GM12865 (cell line): Measurements from ENCODE around the gene MYO10.

Experiments
- DNase-seq: peaks from one replicate; pipeline ENCODE4 v3.0.0; 2010; ENCODE audit warnings: low read depth
- H3K4me3 ChIP-seq: 2 replicates; pipeline ENCODE4 v1.5.1; 2011; ENCODE audit warnings: mild to moderate bottlenecking, low read depth, low read length, control low read depth
- TF ChIP-seq, protein P1 (sequence below): IDR thresholded peaks from 2 replicates; pipeline ENCODE4 v1.5.1; 2011; ENCODE audit warnings: low read length, control low read depth, low read depth, inconsistent platforms; ENCODE audit not compliant: insufficient read depth; ENCODE audit errors: missing control alignments

MYO10 gene

DNA sequence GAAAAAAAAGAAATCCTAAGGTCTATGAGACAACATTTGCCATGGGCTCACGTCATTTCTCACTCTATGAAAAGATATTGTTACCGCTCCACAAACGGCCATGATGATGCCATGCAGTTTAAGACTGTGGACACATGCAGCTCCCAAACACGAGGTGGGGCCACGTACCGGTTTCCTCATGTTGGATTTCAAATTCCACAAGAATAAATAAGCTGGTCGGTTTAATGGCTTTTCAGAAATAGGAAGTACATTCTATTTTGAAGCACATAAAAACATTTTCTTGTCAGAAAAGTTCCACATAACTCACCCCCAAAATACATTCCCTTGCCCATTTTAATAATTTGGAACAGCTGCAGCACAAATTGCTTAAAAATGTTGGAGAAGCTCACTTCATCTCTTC, 130.6 kb downstream of the MYO10 start:
- TF ChIP-seq, protein P1, sequence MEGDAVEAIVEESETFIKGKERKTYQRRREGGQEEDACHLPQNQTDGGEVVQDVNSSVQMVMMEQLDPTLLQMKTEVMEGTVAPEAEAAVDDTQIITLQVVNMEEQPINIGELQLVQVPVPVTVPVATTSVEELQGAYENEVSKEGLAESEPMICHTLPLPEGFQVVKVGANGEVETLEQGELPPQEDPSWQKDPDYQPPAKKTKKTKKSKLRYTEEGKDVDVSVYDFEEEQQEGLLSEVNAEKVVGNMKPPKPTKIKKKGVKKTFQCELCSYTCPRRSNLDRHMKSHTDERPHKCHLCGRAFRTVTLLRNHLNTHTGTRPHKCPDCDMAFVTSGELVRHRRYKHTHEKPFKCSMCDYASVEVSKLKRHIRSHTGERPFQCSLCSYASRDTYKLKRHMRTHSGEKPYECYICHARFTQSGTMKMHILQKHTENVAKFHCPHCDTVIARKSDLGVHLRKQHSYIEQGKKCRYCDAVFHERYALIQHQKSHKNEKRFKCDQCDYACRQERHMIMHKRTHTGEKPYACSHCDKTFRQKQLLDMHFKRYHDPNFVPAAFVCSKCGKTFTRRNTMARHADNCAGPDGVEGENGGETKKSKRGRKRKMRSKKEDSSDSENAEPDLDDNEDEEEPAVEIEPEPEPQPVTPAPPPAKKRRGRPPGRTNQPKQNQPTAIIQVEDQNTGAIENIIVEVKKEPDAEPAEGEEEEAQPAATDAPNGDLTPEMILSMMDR = no peak
- DNase-seq = no peak

DNA sequence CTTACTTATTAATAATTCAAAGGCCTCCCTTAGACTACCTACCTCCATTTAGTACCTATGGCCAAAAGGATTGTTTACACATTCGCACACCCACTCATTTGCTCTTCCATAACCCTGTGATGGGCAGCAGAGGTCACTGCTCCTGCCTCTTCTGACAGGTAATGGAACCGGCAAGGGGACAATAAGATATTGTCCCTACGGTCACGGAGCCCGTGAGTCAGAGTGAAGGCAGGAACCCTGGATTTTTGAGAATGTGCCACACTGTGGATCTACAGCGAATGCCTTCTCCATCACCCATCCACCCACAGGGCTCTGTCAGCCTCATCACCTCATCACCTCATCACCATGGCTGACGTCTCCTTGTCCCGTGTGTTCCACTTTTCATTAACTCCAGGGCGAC, 132.3 kb downstream of the MYO10 start:
- H3K4me3 ChIP-seq = no peak overlapping the region
- DNase-seq = no peak
- TF ChIP-seq, protein P1 = no peak

More for the DNA sequence above, 130.6 kb downstream of the MYO10 start:
- H3K4me3 ChIP-seq = no peak overlapping the region

DNA sequence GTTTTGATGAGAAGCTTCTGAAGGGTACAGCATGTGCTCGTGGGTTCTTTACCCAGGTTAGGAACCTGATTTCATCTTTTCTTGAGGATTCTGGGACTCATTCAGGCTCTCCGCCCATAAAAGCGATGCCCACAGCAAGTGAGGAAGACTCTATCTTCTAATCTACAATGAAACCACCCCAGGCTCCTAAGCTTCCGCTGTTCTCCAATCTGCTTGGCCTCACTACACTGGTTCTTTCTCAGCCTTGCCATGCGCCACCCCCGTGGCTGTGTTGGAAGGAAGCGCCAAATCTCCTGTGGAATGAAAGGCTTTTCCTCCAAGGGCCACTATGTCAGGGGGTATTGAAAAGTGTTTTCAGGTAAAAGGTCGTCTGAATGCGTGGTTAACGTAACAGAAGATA, 135.6 kb downstream of the MYO10 start:
- no peak overlapping the region for H3K4me3 ChIP-seq
- TF ChIP-seq, protein P1 = no peak
- no peak for DNase-seq

DNA sequence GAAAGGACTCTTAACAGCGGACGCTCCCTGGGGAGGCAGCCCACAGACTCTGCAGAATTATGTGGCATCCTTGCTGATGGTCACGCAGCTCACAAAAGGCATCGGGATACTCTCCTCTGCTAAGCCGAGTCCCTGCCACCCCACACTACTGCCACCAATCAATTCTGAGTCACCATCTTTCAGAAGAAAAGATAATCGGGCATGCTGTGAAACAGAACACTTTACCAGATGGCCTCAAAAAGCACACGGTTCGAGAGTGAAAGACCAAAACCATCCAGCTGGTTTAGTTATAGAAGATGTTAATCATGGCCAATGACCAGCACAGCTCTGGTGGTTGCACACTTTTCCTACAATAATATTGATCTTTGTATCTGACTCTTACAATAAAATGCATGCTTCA, 136.3 kb downstream of the MYO10 start:
- DNase-seq = no peak
- no peak overlapping the region for H3K4me3 ChIP-seq
- TF ChIP-seq, protein P1 = no peak

DNA sequence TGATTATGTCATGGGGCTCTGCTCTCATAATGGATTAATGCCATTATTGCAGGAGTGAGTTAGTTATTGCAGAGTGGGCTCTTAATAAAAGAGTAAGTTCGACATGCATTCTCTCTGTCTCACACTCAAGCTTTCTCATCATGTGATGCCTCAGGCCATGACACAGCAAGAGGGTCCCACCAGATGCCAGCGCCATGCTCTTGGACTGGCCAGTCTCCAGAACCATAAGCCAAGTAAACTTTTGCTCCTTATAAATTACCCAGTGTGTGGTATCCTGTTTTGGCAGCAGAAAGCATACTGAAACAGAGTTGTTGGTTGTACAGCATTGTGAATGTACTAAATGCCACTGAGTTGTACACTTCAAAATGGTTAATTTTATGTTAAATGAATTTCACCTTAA, 138.1 kb downstream of the MYO10 start:
- DNase-seq = no peak
- H3K4me3 ChIP-seq = no peak overlapping the region
- TF ChIP-seq, protein P1 = no peak

DNA sequence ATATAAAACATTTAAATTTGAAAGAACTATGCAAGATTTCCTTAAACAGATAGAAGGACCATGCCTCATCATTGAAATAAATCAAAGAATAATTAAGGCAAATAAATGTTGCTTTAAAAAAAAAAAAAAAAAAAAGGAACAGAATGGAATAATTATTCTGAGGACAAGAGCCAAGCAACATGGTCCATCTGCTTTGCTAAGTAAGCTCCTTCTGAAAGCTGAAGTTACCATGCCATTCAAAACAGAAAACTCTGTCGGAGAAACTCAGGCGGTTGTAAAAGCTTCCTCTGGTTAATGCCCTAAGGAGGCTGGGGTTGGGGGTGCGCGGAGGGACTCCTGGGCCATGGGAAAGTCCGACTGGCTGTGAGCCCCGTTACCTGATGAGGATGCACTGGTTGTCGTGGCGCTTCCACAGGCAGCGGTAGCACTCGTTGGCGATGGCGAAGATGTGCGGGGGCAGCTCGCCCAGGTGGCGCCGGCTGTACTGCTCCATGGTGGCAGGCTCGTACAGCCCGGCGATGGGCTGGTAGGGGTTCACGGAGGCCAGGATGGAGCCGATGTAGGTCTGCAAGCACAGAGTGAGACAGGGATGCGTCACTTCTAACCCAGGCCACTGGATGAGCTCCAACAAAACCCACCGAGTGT, 141.7 kb downstream of the MYO10 start:
- DNase-seq = no peak
- TF ChIP-seq, protein P1 = no peak
- no peak overlapping the region for H3K4me3 ChIP-seq

DNA sequence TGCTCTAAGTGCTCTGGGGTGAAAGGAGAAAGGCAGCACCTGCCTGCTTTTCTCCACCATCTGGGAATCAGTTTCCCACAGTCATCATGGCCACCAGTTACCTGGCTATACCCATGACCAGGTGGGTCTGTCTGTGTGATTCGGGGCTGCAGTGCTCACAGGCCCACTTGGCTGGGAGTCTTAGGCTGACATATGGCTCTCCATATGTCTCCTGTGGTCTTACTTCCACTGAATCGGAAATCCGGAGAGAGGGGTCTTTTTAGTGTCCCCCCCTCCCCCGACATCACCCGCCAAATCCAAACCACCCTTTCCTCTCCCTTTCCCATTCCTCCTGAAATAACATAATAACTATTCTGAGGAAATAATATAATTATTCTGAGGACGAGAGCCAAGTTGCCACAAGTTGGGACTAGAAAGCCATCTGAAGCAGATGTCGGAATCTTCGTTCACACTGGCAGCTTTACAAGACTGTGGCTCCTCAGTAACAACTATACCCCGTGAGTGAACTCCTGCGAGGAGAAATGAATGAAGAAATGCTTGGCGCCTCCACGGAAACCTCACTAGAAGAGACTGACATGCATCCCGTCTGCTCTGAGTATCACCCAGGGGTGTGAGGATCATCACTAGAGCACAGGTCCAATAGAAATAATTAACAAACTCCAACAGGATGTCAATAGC, 143.4 kb downstream of the MYO10 start:
- no peak overlapping the region for H3K4me3 ChIP-seq
- TF ChIP-seq, protein P1 = no peak
- DNase-seq = no peak
